ENCODE results near the gene SDSL. TPM values are rescaled to one million over a fixed set of nuclear protein-coding genes. Genes with fewer than 3 reads are reported as not detected.

The SDSL gene
- total RNA-seq, 2 donors from 2014 or later, result 14.2 to 35.2 TPM

DNA sequence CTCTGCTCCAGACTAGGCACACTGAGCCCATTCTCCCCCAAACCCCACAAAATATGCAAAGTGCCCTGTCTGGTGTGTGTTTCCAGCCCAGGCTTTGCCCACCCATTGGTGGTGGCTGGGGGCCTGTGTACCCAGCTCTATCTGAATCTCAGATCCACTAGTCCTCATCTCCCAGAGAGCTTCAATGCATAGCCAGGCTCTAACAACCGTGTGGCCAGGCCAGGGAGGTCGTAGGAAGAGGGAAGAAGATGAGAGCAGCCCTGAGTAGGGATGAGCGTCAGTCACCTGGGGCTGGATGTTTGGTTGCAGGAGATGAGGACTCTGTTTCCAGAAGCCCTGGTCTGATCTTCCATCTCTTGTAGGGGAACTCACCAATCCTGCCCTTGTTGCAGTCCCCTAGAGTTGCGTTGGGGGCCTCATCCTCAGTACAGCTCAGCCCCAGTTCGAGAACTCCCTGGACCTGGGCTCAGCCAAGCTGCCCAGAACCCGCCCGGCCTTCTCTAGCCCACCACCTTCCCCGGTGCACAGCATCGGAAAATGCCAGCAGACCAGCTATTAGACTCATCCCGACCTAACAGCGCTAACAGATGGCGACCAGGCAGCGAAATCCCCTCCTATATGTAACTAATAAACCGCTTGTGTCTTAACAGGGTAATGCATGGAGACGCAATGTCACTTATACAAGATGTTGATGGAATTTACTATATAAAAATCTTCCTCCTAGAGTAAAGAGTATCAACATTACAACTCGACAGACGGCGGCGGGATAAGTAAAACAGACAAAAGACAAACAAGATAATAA, 52.7 kb downstream of the SDSL start:
- H3K4me3 ChIP-seq, result no peak overlapping the region
- no peak for DNase-seq
- intact Hi-C loops (cut with DNase I), result no loop called here

DNA sequence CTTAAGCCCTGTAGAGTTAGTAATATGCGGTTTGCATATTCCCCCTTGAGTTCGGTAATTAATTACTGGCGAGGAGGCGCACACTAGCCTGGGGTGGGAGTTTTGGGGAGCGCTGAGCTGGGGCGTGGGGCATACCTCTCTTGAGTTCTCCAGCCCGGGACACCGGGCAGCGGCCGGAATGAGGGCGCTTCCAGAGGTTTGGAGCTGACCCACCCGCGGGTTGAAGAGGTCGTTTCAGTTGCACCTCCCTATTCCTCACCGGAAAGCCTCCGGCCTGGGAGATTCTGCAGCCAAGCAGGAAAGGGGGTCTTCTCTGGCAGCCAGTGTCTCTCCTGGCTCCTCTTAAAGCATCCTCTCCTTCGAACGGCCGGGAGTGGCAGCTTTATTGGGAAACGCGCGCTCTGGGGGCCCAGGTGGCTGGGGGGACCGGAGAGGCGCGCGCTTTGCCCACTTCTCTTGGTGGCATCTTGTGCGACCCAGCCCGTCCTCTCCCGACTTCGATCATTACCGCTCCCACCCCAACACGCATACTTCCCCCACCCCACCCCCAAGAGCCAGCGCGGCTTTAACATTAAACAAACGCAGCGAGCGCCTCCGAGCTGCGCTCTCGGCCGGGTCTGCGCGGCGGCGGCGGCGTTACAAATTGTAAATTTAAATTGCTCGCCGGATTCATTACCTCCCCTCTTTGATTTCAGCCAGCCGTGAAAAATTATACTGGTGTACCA, 53.4 kb downstream of the SDSL start:
- intact Hi-C loops (cut with DNase I), result no loop called here
- H3K9me3 ChIP-seq, result no peaks in the 10 kb centered on the region
- H3K9ac ChIP-seq (ENCODE audit: low read depth in 2 of 2, low read length in 2 of 2), result no peak overlapping the region
- DNase-seq, result no peak
- TF ChIP-seq, protein P1, sequence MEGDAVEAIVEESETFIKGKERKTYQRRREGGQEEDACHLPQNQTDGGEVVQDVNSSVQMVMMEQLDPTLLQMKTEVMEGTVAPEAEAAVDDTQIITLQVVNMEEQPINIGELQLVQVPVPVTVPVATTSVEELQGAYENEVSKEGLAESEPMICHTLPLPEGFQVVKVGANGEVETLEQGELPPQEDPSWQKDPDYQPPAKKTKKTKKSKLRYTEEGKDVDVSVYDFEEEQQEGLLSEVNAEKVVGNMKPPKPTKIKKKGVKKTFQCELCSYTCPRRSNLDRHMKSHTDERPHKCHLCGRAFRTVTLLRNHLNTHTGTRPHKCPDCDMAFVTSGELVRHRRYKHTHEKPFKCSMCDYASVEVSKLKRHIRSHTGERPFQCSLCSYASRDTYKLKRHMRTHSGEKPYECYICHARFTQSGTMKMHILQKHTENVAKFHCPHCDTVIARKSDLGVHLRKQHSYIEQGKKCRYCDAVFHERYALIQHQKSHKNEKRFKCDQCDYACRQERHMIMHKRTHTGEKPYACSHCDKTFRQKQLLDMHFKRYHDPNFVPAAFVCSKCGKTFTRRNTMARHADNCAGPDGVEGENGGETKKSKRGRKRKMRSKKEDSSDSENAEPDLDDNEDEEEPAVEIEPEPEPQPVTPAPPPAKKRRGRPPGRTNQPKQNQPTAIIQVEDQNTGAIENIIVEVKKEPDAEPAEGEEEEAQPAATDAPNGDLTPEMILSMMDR (IDR thresholded peaks at IDR 0.05), result no peak
- H3K4me3 ChIP-seq, result no peak overlapping the region
- no peak overlapping the region for H3K27ac ChIP-seq
- H3K4me1 ChIP-seq, result no peaks in the 10 kb centered on the region
- H3K36me3 ChIP-seq, result no peaks in the 10 kb centered on the region
- peaks cover 86% of the 10 kb centered on the region for H3K27me3 ChIP-seq

More for the DNA sequence above, 52.7 kb downstream of the SDSL start:
- Histone ChIP-seq H3K9ac (ENCODE audit: low read depth in 2 of 2, low read length in 2 of 2) (no peak overlapping the region), H3K36me3 (no peaks in the 10 kb centered on the region), H3K9me3 (no peaks in the 10 kb centered on the region), H3K27ac (no peak overlapping the region), H3K4me1 (no peaks in the 10 kb centered on the region), H3K27me3 (peaks cover 91% of the 10 kb centered on the region)
- TF ChIP-seq, protein P1 (IDR thresholded peaks at IDR 0.05), result no peak

DNA sequence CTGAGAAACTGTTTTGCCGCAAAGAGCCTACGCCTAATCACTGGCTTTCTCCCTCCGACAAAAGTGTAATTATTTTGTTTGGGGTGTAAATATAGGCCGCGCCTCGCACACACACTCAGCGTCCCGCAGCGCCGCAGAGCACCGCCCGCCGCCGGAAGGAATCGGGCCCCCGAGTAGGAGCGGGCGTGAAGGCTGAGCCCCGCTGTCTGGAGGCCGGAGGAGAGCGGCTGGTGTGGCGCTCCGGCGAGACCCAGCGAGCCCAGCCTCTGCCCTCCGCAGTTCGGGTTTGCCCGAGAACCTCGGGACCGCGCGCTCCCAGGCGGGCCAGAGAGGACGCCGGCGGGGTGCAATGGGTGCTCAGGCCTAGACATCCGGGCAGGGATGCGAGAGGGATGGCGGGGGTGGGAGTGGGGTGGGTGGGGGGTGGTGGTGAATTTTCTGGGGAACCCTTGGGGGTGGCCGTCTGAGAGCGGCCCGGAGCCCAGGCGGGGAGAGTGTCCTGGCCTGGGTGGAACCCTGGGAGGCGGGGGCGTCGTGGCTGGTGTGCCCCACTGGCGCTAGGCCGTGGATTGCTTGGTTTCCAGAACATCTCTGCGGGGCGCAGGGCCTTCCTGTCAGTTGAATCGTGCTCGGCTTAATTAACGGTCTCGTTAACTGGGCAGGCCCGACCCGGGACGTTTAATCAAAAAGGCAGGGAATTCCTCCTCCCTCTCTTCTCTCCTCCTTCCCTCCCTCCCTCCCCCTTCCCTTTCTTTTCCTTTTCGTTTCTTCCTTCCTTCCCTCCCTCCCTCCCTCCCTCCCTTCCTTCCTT, 54.2 kb downstream of the SDSL start:
- Histone ChIP-seq H3K36me3 (no peaks in the 10 kb centered on the region), H3K4me3 (no peak overlapping the region), H3K9ac (ENCODE audit: low read depth in 2 of 2, low read length in 2 of 2) (no peak overlapping the region), H3K27ac (no peak overlapping the region), H3K27me3 (peaks cover 78% of the 10 kb centered on the region), H3K9me3 (no peaks in the 10 kb centered on the region), H3K4me1 (no peaks in the 10 kb centered on the region)
- intact Hi-C loops (cut with DNase I), result no loop called here
- TF ChIP-seq, protein P1 (IDR thresholded peaks at IDR 0.05), result no peak
- no peak for DNase-seq

GRCh38 chr12:113477171-113477841, 55.1 kb downstream of the SDSL start:
- no peak for DNase-seq
- Histone ChIP-seq H3K9me3 (no peaks in the 10 kb centered on the region), H3K4me1 (no peaks in the 10 kb centered on the region), H3K36me3 (no peaks in the 10 kb centered on the region), H3K9ac (ENCODE audit: low read depth in 2 of 2, low read length in 2 of 2) (no peak overlapping the region), H3K27ac (no peak overlapping the region), H3K4me3 (no peak overlapping the region), H3K27me3 (peaks cover 69% of the 10 kb centered on the region)
- TF ChIP-seq, protein P1 (IDR thresholded peaks at IDR 0.05), result no peak
- intact Hi-C loops (cut with DNase I), result no loop called here

DNA sequence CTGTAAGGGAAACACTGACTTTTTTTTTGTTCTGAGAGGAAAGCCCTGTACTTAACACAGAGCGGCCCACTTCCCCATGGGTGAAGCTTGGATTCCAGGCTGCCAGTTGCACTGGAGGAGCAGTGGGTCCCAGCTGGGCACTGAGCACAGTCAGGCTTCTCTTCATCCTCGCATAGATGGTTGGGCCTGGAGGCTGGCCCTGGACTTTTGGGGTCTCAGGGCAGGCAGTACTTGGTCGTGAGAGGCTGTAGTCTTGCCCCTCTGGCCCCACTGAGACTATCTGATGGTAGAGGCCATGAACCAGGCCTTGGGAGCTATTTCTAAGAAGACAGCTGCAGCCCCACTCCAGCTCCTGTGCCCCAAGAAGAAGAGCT, 55.6 kb downstream of the SDSL start:
- no peaks in the 10 kb centered on the region for H3K9me3 ChIP-seq
- H3K36me3 ChIP-seq, result no peaks in the 10 kb centered on the region
- no peak overlapping the region for H3K9ac ChIP-seq (ENCODE audit: low read depth in 2 of 2, low read length in 2 of 2)
- H3K4me1 ChIP-seq, result no peaks in the 10 kb centered on the region
- DNase-seq, result no peak
- peaks cover 64% of the 10 kb centered on the region for H3K27me3 ChIP-seq
- TF ChIP-seq, protein P1 (IDR thresholded peaks at IDR 0.05), result no peak
- no peak overlapping the region for H3K4me3 ChIP-seq
- intact Hi-C loops (cut with DNase I), result no loop called here
- H3K27ac ChIP-seq, result no peak overlapping the region

All from colonic mucosa (tissue), 4 donors.